Hepatocyte (in vitro differentiated cells): ENCODE data around the gene TRIM69. TPM values are rescaled to one million over a fixed set of nuclear protein-coding genes. Genes with fewer than 3 reads are reported as not detected.
"Not testable (repeated sequence)": the region's sequence is repeated elsewhere in the genome, so short reads cannot be mapped to it uniquely, and the experiment has no call there.

Experiments used
- DNase-seq: peaks from one replicate; pipeline ENCODE4 v3.0.0-alpha.2; 2016; ENCODE audit warnings: low spot score
- H2AFZ ChIP-seq: fragments of 200-600 bp; sonication (generic); 2 replicates; pipeline ENCODE4 v1.6.0; 2016; ENCODE audit warnings: antibody characterized with exemption, mild to moderate bottlenecking
- H3K27ac ChIP-seq: fragments of 200-600 bp; sonication (generic); 2 replicates; pipeline ENCODE4 v1.5.1; 2016; ENCODE audit warnings: mild to moderate bottlenecking
- H3K27me3 ChIP-seq: fragments of 200-600 bp; sonication (generic); 2 replicates; pipeline ENCODE4 v1.6.1; 2016
- H3K36me3 ChIP-seq: fragments of 200-600 bp; sonication (generic); replicated peaks from 2 replicates; pipeline ENCODE4 v1.5.1; 2016; ENCODE audit warnings: low read depth; ENCODE audit not compliant: insufficient read depth
- H3K4me1 ChIP-seq: fragments of 200-600 bp; sonication (generic); 2 replicates; pipeline ENCODE4 v1.5.1; 2016; ENCODE audit warnings: mild to moderate bottlenecking, moderate library complexity; ENCODE audit not compliant: insufficient read depth
- H3K4me2 ChIP-seq: fragments of 200-600 bp; sonication (generic); 2 replicates; pipeline ENCODE4 v1.6.0; 2016
- H3K4me3 ChIP-seq: fragments of 200-600 bp; sonication (generic); 2 replicates; pipeline ENCODE4 v1.5.1; 2016; ENCODE audit warnings: mild to moderate bottlenecking
- H3K79me2 ChIP-seq: fragments of 200-600 bp; sonication (generic); 2 replicates; pipeline ENCODE4 v1.6.0; 2017; ENCODE audit warnings: mild to moderate bottlenecking
- H3K9me2 ChIP-seq: fragments of 200-600 bp; sonication (generic); replicated peaks from 2 replicates; pipeline ENCODE4 v1.6.0; 2017; ENCODE audit warnings: mild to moderate bottlenecking; ENCODE audit not compliant: insufficient read depth
- H3K9me3 ChIP-seq: fragments of 200-600 bp; sonication (generic); 2 replicates; pipeline ENCODE4 v1.5.1; 2016; ENCODE audit warnings: low read depth, mild to moderate bottlenecking
- H4K20me1 ChIP-seq: fragments of 200-600 bp; sonication (generic); 2 replicates; pipeline ENCODE4 v1.6.0; 2016; ENCODE audit warnings: mild to moderate bottlenecking; ENCODE audit not compliant: insufficient read depth, poor library complexity, severe bottlenecking
- CTCF ChIP-seq: fragments of 200-600 bp; sonication (generic); IDR thresholded peaks from 2 replicates; pipeline ENCODE4 v1.5.1; 2016; ENCODE audit warnings: antibody characterized with exemption, mild to moderate bottlenecking; ENCODE audit not compliant: poor library complexity
- EZH2 ChIP-seq: fragments of 200-600 bp; sonication (generic); IDR thresholded peaks from 2 replicates; pipeline ENCODE4 v1.6.1; 2016; ENCODE audit warnings: antibody characterized with exemption, mild to moderate bottlenecking, borderline replicate concordance
- EZH2phosphoT487 ChIP-seq: fragments of 200-600 bp; sonication (generic); IDR thresholded peaks from one replicate; pipeline ENCODE4 v1.6.1; 2018; ENCODE audit warnings: antibody characterized with exemption, mild to moderate bottlenecking, low read depth, moderate library complexity; ENCODE audit not compliant: unreplicated experiment, severe bottlenecking
- WGBS: methylation state at CpG from one replicate; pipeline ENCODE4 v1.1.6; 2016; ENCODE audit warnings: low lambda C conversion rate; ENCODE audit errors: missing lambda C conversion rate; 5-methylcytosine and 5-hydroxymethylcytosine counted together
- polyA plus RNA-seq: library from polyadenylated mRNA; unstranded; fragments of >200 nt; fragmentation: Nextera tagmentation; extraction: Ambion mirVana; gene quantifications from 2 replicates; pipeline ENCODE4 v1.2.1, GENCODE V29; 2016
- total RNA-seq: library from RNA; depleted of rRNA; stranded (reverse); fragments of >200 nt; gene quantifications from 2 replicates; pipeline ENCODE4 v1.2.3, GENCODE V29; 2014

Gene TRIM69
- total RNA-seq (10.8 and 11.0 TPM in 2 replicates), polyA plus RNA-seq (6.5 and 9.7 TPM in 2 replicates)

- Histone ChIP-seq H3K9me2 (no peaks in the 10 kb centered on the region), H2AFZ (no peak within 1 kb of the TSS), H3K9me3 (no peaks in the 10 kb centered on the region), H3K4me3 (no peak within 1 kb of the TSS), H3K4me2 (no peak within 1 kb of the TSS), H3K27me3 (no peaks in the 10 kb centered on the region), H3K27ac (peak within 1 kb of the TSS; percentile 10), H3K79me2 (peaks cover under 1% of the 10 kb centered on the region), H4K20me1 (no peaks in the 10 kb centered on the region), H3K4me1 (no peaks in the 10 kb centered on the region), H3K36me3 (no peaks in the 10 kb centered on the region)
- DNase-seq, result no peak
- no peak for TF ChIP-seq EZH2
- TF ChIP-seq CTCF, result no peak
- no peak for TF ChIP-seq EZH2phosphoT487
- WGBS, result 84% methylated on average over 3 of the region's 3 CpGs
These were observed at the start of gene TRIM69 for GRCh38 chr15:44736181-44736765. Gene TRIM69 (plus strand): TSS chr15:44736528. CDS start chr15:44736705, 177 bp downstream.

GRCh38 chr15:44689318-44689717 is 47.0 kb upstream of the TRIM69 start:
- H3K4me2 ChIP-seq, result not testable (repeated sequence)
- WGBS, result 86% methylated on average over 2 of the region's 2 CpGs

GRCh38 chr15:44690245-44690644 is 46.1 kb upstream of the TRIM69 start:
- H3K27ac ChIP-seq, H3K4me1 ChIP-seq, H3K79me2 ChIP-seq, H3K4me2 ChIP-seq, H3K27me3 ChIP-seq, H3K4me3 ChIP-seq, H4K20me1 ChIP-seq, DNase-seq, H3K9me3 ChIP-seq, H3K9me2 ChIP-seq, H2AFZ ChIP-seq, H3K36me3 ChIP-seq: not testable (repeated sequence)
- WGBS, result 67% methylated on average over 1 of the region's 1 CpG

More at GRCh38 chr15:44689318-44689717, 47.0 kb upstream of the TRIM69 start:
- not testable (repeated sequence) for H4K20me1 ChIP-seq, H3K79me2 ChIP-seq, H3K4me3 ChIP-seq, H3K9me2 ChIP-seq, H3K4me1 ChIP-seq, H2AFZ ChIP-seq, DNase-seq, H3K9me3 ChIP-seq, H3K36me3 ChIP-seq, H3K27me3 ChIP-seq, H3K27ac ChIP-seq

DNA sequence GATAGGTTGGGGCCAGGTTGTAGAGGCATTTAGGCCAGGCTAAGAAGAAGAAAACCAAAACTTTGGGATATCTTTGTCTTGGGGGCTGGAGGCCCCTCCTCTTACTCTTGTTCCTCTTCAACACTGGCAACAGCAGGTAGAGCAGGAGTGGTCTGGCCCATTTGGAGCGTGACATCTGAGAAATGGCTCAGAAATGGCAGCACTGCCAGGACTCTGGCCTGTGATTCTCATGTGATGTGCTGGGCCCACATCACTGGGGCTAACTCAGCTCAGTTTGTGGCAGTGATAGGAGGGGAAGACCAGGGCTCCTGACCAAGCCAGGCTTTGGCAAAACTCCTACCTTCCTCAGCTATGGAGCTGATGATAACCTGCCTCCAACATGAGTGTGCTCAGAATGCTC is 43.7 kb upstream of the TRIM69 start:
- no peak for DNase-seq
- no peaks in the 10 kb centered on the region for H3K4me1 ChIP-seq
- WGBS, result 96% methylated on average over 1 of the region's 1 CpG
- no peaks in the 10 kb centered on the region for H3K9me3 ChIP-seq
- H2AFZ ChIP-seq, result no peak overlapping the region
- no peak overlapping the region for H3K4me3 ChIP-seq
- no peaks in the 10 kb centered on the region for H4K20me1 ChIP-seq
- no peaks in the 10 kb centered on the region for H3K9me2 ChIP-seq
- no peaks in the 10 kb centered on the region for H3K27me3 ChIP-seq
- H3K36me3 ChIP-seq, result no peaks in the 10 kb centered on the region
- no peak overlapping the region for H3K4me2 ChIP-seq
- no peak overlapping the region for H3K27ac ChIP-seq
- no peak for TF ChIP-seq EZH2
- TF ChIP-seq CTCF, result no peak
- no peak for TF ChIP-seq EZH2phosphoT487
- no peaks in the 10 kb centered on the region for H3K79me2 ChIP-seq
